ENCODE data around the gene FBN1. TPM values are rescaled to one million over a fixed set of nuclear protein-coding genes. Genes with fewer than 3 reads are reported as not detected.
A peak's percentile ranks its signal among the peaks of the same experiment; 100 is the strongest.

Gene FBN1
- polyA plus RNA-seq (2013, experiment 1 of 2) = 47.7 TPM
- 41.2 TPM for polyA plus RNA-seq (2013, experiment 2 of 2)

- 2 to 3% methylated on average over 45 to 47 of the region's 66 CpGs for WGBS, 2 experiments (ENCODE audit: insufficient coverage in 2 of 2)
- Histone ChIP-seq H3K36me3 (ENCODE audit: control insufficient read depth, insufficient read depth, low read length) (no peaks in the 10 kb centered on the region), H3K4me3 (ENCODE audit: extremely low read depth, insufficient read depth, low read length, poor library complexity, severe bottlenecking) (peak within 1 kb of the TSS; percentile 71), H3K9me3 (ENCODE audit: control insufficient read depth, low read length) (no peaks in the 10 kb centered on the region), H3K27ac (ENCODE audit: low read depth, low read length, severe bottlenecking) (peak within 1 kb of the TSS; percentile 73), H3K4me1 (ENCODE audit: control insufficient read depth, insufficient read depth, low read length, poor library complexity, severe bottlenecking) (peaks cover 18% of the 10 kb centered on the region)
These were observed at the start of gene FBN1 for GRCh38 chr15:48645558-48646330. Gene FBN1 (minus strand): TSS chr15:48645709. CDS start chr15:48644769, 940 bp downstream.

- no peaks in the 10 kb centered on the region for H3K9me3 ChIP-seq (ENCODE audit: control insufficient read depth, low read length)
- no peaks in the 10 kb centered on the region for H3K36me3 ChIP-seq (ENCODE audit: control insufficient read depth, insufficient read depth, low read length)
- H3K27ac ChIP-seq (ENCODE audit: low read depth, low read length, severe bottlenecking) = no peak overlapping the region
- H3K4me1 ChIP-seq (ENCODE audit: control insufficient read depth, insufficient read depth, low read length, poor library complexity, severe bottlenecking) = peaks cover 13% of the 10 kb centered on the region
- no peak overlapping the region for H3K4me3 ChIP-seq (ENCODE audit: extremely low read depth, insufficient read depth, low read length, poor library complexity, severe bottlenecking)
These were observed 48.0 kb upstream of the FBN1 start for GRCh38 chr15:48693484-48693883.

GRCh38 chr15:48688493-48688892 is 43.0 kb upstream of the FBN1 start:
- H3K27ac ChIP-seq (ENCODE audit: low read depth, low read length, severe bottlenecking) = no peak overlapping the region
- WGBS, 2 experiments (ENCODE audit: insufficient coverage in 2 of 2) = no CpG with 5 or more reads among the region's 2 CpGs
- no peak overlapping the region for H3K4me3 ChIP-seq (ENCODE audit: extremely low read depth, insufficient read depth, low read length, poor library complexity, severe bottlenecking)
- H3K9me3 ChIP-seq (ENCODE audit: control insufficient read depth, low read length) = no peaks in the 10 kb centered on the region
- H3K36me3 ChIP-seq (ENCODE audit: control insufficient read depth, insufficient read depth, low read length) = no peaks in the 10 kb centered on the region
- H3K4me1 ChIP-seq (ENCODE audit: control insufficient read depth, insufficient read depth, low read length, poor library complexity, severe bottlenecking) = peaks cover 3% of the 10 kb centered on the region

- H3K27ac ChIP-seq (ENCODE audit: low read depth, low read length, severe bottlenecking) = no peak overlapping the region
- H3K36me3 ChIP-seq (ENCODE audit: control insufficient read depth, insufficient read depth, low read length) = no peaks in the 10 kb centered on the region
- no peaks in the 10 kb centered on the region for H3K9me3 ChIP-seq (ENCODE audit: control insufficient read depth, low read length)
- H3K4me3 ChIP-seq (ENCODE audit: extremely low read depth, insufficient read depth, low read length, poor library complexity, severe bottlenecking) = no peak overlapping the region
- H3K4me1 ChIP-seq (ENCODE audit: control insufficient read depth, insufficient read depth, low read length, poor library complexity, severe bottlenecking) = peaks cover 3% of the 10 kb centered on the region
- WGBS, 2 experiments (ENCODE audit: insufficient coverage in 2 of 2) = 88 to 100% methylated on average over 3 of the region's 4 CpGs
These were observed 38.7 kb upstream of the FBN1 start for GRCh38 chr15:48683991-48684765.

GRCh38 chr15:48682942-48683651 is 37.6 kb upstream of the FBN1 start:
- no peaks in the 10 kb centered on the region for H3K9me3 ChIP-seq (ENCODE audit: control insufficient read depth, low read length)

GRCh38 chr15:48681353-48681752 is 35.8 kb upstream of the FBN1 start:
- Histone ChIP-seq H3K4me3 (ENCODE audit: extremely low read depth, insufficient read depth, low read length, poor library complexity, severe bottlenecking) (no peak overlapping the region), H3K36me3 (ENCODE audit: control insufficient read depth, insufficient read depth, low read length) (no peaks in the 10 kb centered on the region), H3K27ac (ENCODE audit: low read depth, low read length, severe bottlenecking) (no peak overlapping the region), H3K9me3 (ENCODE audit: control insufficient read depth, low read length) (no peaks in the 10 kb centered on the region), H3K4me1 (ENCODE audit: control insufficient read depth, insufficient read depth, low read length, poor library complexity, severe bottlenecking) (peaks cover 3% of the 10 kb centered on the region)
- WGBS, 2 experiments (ENCODE audit: insufficient coverage in 2 of 2) = 100% methylated on average over 1 of the region's 3 CpGs

More at GRCh38 chr15:48682942-48683651, 37.6 kb upstream of the FBN1 start:
- 100% methylated on average over 1 of the region's 2 CpGs; no CpG with 5 or more reads in 1 of the 2 experiments for WGBS, 2 experiments (ENCODE audit: insufficient coverage in 2 of 2)
- Histone ChIP-seq H3K36me3 (ENCODE audit: control insufficient read depth, insufficient read depth, low read length) (no peaks in the 10 kb centered on the region), H3K4me1 (ENCODE audit: control insufficient read depth, insufficient read depth, low read length, poor library complexity, severe bottlenecking) (peaks cover 3% of the 10 kb centered on the region), H3K27ac (ENCODE audit: low read depth, low read length, severe bottlenecking) (no peak overlapping the region), H3K4me3 (ENCODE audit: extremely low read depth, insufficient read depth, low read length, poor library complexity, severe bottlenecking) (no peak overlapping the region)

- Histone ChIP-seq H3K4me3 (ENCODE audit: extremely low read depth, insufficient read depth, low read length, poor library complexity, severe bottlenecking) (no peak overlapping the region), H3K27ac (ENCODE audit: low read depth, low read length, severe bottlenecking) (no peak overlapping the region), H3K4me1 (ENCODE audit: control insufficient read depth, insufficient read depth, low read length, poor library complexity, severe bottlenecking) (peaks cover 3% of the 10 kb centered on the region), H3K36me3 (ENCODE audit: control insufficient read depth, insufficient read depth, low read length) (no peaks in the 10 kb centered on the region), H3K9me3 (ENCODE audit: control insufficient read depth, low read length) (no peaks in the 10 kb centered on the region)
- 60% methylated on average over 1 of the region's 1 CpG; no CpG with 5 or more reads in 1 of the 2 experiments for WGBS, 2 experiments (ENCODE audit: insufficient coverage in 2 of 2)
These were observed 35.3 kb upstream of the FBN1 start for GRCh38 chr15:48680841-48681240.

GRCh38 chr15:48679952-48680351 is 34.4 kb upstream of the FBN1 start:
- no peaks in the 10 kb centered on the region for H3K36me3 ChIP-seq (ENCODE audit: control insufficient read depth, insufficient read depth, low read length)
- no peak overlapping the region for H3K27ac ChIP-seq (ENCODE audit: low read depth, low read length, severe bottlenecking)
- no peaks in the 10 kb centered on the region for H3K9me3 ChIP-seq (ENCODE audit: control insufficient read depth, low read length)
- H3K4me1 ChIP-seq (ENCODE audit: control insufficient read depth, insufficient read depth, low read length, poor library complexity, severe bottlenecking) = peaks cover 3% of the 10 kb centered on the region
- H3K4me3 ChIP-seq (ENCODE audit: extremely low read depth, insufficient read depth, low read length, poor library complexity, severe bottlenecking) = no peak overlapping the region
- no CpG with 5 or more reads among the region's 2 CpGs for WGBS, 2 experiments (ENCODE audit: insufficient coverage in 2 of 2)

- Histone ChIP-seq H3K9me3 (ENCODE audit: control insufficient read depth, low read length) (no peaks in the 10 kb centered on the region), H3K36me3 (ENCODE audit: control insufficient read depth, insufficient read depth, low read length) (no peaks in the 10 kb centered on the region), H3K4me3 (ENCODE audit: extremely low read depth, insufficient read depth, low read length, poor library complexity, severe bottlenecking) (no peak overlapping the region), H3K4me1 (ENCODE audit: control insufficient read depth, insufficient read depth, low read length, poor library complexity, severe bottlenecking) (no peaks in the 10 kb centered on the region), H3K27ac (ENCODE audit: low read depth, low read length, severe bottlenecking) (no peak overlapping the region)
- WGBS, 2 experiments (ENCODE audit: insufficient coverage in 2 of 2) = 93 to 100% methylated on average over 5 to 6 of the region's 7 CpGs
These were observed 33.3 kb upstream of the FBN1 start for GRCh38 chr15:48678851-48679250.

- Histone ChIP-seq H3K9me3 (ENCODE audit: control insufficient read depth, low read length) (no peaks in the 10 kb centered on the region), H3K4me3 (ENCODE audit: extremely low read depth, insufficient read depth, low read length, poor library complexity, severe bottlenecking) (no peak overlapping the region), H3K4me1 (ENCODE audit: control insufficient read depth, insufficient read depth, low read length, poor library complexity, severe bottlenecking) (no peaks in the 10 kb centered on the region), H3K36me3 (ENCODE audit: control insufficient read depth, insufficient read depth, low read length) (no peaks in the 10 kb centered on the region), H3K27ac (ENCODE audit: low read depth, low read length, severe bottlenecking) (no peak overlapping the region)
- WGBS, 2 experiments (ENCODE audit: insufficient coverage in 2 of 2) = 94 to 100% methylated on average over 2 of the region's 2 CpGs
These were observed 32.3 kb upstream of the FBN1 start for GRCh38 chr15:48677821-48678220.
